Activated T-helper 1 cell treated with anti-CD3 and anti-CD28 coated beads, Interleukin-12 subunit alpha, Interleukin-12 subunit beta, Interleukin-2, Interleukin-4 antibody, amounts not matched to agents 30 ng/mL and 10 ng/mL and 1 ng/mL, durations not matched to agents 14 hours and 24 hours and 36 hours (primary cell): ENCODE data around the gene SDC4. TPM values are rescaled to one million over a fixed set of nuclear protein-coding genes. Genes with fewer than 3 reads are reported as not detected.

Experiments used
- DNase-seq: peaks from one replicate; pipeline ENCODE4 v3.0.0; 2021; ENCODE audit warnings: low spot score
- H3K27ac Mint-ChIP-seq: one replicate; pipeline ENCODE4 v1.8.0; 2021; ENCODE audit warnings: mild to moderate bottlenecking, mixed read lengths
- H3K27me3 Mint-ChIP-seq: one replicate; pipeline ENCODE4 v1.8.0; 2022; ENCODE audit warnings: mild to moderate bottlenecking, moderate library complexity, mixed read lengths; ENCODE audit not compliant: insufficient read depth
- H3K36me3 Mint-ChIP-seq: one replicate; pipeline ENCODE4 v1.8.0; 2021; ENCODE audit warnings: low read depth, mixed read lengths
- H3K4me1 Mint-ChIP-seq: one replicate; pipeline ENCODE4 v1.8.0; 2021; ENCODE audit warnings: low read depth, mixed read lengths
- H3K4me3 Mint-ChIP-seq: one replicate; pipeline ENCODE4 v1.8.0; 2021; ENCODE audit warnings: mild to moderate bottlenecking, moderate library complexity, mixed read lengths
- H3K9me3 Mint-ChIP-seq: one replicate; pipeline ENCODE4 v1.8.0; 2021; ENCODE audit warnings: mixed read lengths
- intact Hi-C: fragments of 100-400 bp; cut with micrococcal nuclease; formaldehyde crosslinking; loops from one replicate; pipeline ENCODE4 v1.15.1; 2024
- total RNA-seq: library from RNA; stranded (reverse); gene quantifications from 2 replicates; pipeline ENCODE4 v1.2.3, GENCODE V29; 2022

The SDC4 gene
- total RNA-seq, 1 donor from 2014 or later: 222 TPM

DNA sequence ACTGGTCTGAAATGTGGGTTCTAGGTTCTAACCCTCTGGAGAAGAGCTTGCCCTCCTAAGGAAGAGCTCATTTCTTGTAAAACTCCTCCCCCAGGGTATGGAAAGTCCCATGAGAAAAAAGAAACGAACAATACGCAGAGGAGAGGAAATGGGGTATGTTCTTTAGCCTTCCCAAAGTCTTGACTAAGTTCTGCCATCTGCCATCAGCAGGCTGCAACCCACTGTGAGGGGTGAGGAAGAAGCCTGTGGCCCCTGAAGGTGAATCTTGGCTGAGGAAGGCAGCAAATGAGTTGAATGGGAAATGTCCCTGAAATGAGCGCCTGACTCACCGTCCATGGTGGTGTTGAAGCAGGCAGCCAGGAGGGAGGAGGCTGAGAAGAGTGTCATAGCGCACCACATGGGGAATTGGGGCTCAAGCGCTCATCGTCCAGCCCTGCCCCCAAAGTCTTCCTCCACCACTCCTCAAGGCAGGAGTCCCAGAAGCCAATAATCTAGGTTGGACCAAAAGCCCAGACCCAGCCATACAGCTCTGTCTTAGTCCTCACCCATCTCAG lies 29.8 kb downstream of the SDC4 start:
- H3K27ac Mint-ChIP-seq: peak overlapping the region; percentile 93
- H3K27me3 Mint-ChIP-seq: peaks cover 3% of the 10 kb centered on the region
- intact Hi-C loops: loop anchor here (1.0 to 2.0 kb wide), 2 partner anchors 36 to 453 kb away; no protein-coding TSS in a partner anchor
- no peak for DNase-seq
- peaks cover 3% of the 10 kb centered on the region for H3K36me3 Mint-ChIP-seq
- H3K4me1 Mint-ChIP-seq: peaks cover 61% of the 10 kb centered on the region
- H3K9me3 Mint-ChIP-seq: no peaks in the 10 kb centered on the region
- peak overlapping the region; percentile 57 for H3K4me3 Mint-ChIP-seq

DNA sequence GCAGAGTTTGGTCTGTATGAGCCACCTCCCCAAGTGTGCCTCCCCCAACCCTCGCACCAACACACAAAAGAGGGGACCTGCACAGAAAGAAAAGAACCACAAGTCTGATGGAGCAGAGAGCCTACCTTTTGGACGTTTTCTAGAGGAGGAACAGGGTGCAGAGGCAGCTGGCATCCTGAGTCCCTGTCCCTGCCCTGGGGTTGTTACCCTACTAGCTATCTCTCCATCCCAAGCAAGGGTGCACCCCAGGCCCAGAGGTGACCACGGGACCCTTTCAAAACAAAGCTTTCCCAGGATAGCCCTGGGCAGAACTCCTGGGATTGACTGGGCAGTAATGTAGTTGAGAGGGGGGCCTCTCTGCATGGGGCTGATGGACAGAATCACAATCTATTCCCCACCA lies 30.4 kb downstream of the SDC4 start:
- no peak for DNase-seq
- Mint-ChIP-seq H3K36me3 (peaks cover 3% of the 10 kb centered on the region), H3K27me3 (peaks cover 3% of the 10 kb centered on the region), H3K9me3 (no peaks in the 10 kb centered on the region), H3K27ac (peak overlapping the region; percentile 93), H3K4me3 (peak overlapping the region; percentile 57), H3K4me1 (peaks cover 54% of the 10 kb centered on the region)
- intact Hi-C loops: loop anchor here (1.0 to 2.0 kb wide), 2 partner anchors 37 to 453 kb away; no protein-coding TSS in a partner anchor

DNA sequence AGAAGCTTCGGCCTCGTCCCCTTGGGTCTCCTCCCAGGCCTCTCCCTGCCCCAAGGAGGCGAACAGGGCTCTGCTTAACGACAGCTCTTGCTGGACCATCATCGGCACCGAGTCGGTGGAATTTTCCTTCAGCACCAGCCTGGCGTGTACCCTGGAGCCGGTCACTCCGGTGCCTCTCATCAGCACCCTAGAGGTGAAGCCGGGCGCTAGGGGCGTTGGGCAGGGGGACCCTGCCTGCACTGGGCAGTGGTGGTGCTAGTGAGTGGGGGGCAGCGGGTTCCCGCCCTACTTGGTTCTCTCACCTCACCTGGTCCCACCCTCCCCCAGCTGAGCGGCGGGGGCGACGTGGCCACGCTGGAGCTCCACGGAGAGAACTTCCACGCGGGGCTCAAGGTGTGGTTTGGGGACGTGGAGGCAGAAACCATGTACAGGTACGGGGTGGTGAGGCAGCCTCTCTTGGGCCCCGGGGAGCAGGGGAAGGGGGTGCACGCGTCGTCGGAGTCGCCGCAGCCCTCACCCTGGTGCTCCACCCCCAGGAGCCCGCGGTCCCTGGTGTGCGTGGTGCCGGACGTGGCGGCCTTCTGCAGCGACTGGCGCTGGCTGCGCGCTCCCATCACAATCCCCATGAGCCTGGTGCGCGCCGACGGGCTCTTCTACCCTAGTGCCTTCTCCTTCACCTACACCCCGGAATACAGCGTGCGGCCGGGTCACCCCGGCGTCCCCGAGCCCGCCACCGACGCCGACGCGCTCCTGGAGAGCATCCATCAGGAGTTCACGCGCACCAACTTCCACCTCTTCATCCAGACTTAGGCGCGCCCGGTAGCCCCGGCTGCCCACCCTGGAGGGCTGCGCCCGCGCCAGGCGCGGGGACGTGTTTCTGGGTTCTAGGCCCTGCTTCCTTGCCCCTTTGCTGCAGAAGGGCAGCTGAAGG lies 31.8 kb downstream of the SDC4 start:
- H3K4me3 Mint-ChIP-seq: peak overlapping the region; percentile 57
- no peak for DNase-seq
- H3K4me1 Mint-ChIP-seq: peaks cover 54% of the 10 kb centered on the region
- intact Hi-C loops: no loop called here
- H3K27me3 Mint-ChIP-seq: peaks cover 3% of the 10 kb centered on the region
- H3K27ac Mint-ChIP-seq: no peak overlapping the region
- no peaks in the 10 kb centered on the region for H3K9me3 Mint-ChIP-seq
- H3K36me3 Mint-ChIP-seq: peaks cover 3% of the 10 kb centered on the region

DNA sequence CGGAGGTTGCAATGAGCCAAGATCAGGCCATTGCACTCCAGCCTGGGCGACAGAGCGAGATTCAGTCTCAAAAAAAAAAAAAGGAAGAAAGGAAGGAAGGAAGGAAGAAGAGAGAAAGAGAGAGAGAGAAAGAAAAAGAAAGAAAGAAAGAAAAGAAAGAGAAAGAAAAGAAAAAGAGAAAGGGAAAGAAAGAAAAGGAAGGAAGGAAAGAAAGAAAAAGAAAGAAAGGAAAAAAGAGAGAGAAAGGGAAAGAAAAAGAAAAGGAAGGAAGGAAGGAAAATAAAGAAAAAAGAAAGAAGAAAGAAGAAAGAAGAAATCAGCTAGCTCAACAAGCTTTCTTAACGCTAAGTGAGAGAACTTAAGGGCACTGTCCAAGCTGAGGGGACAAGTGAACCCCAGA lies 32.6 kb downstream of the SDC4 start:
- peaks cover 9% of the 10 kb centered on the region for H3K36me3 Mint-ChIP-seq
- H3K27ac Mint-ChIP-seq: no peak overlapping the region
- no peak for DNase-seq
- intact Hi-C loops: no loop called here
- peaks cover 3% of the 10 kb centered on the region for H3K27me3 Mint-ChIP-seq
- H3K4me3 Mint-ChIP-seq: peak overlapping the region; percentile 37
- peaks cover 52% of the 10 kb centered on the region for H3K4me1 Mint-ChIP-seq
- H3K9me3 Mint-ChIP-seq: no peaks in the 10 kb centered on the region

DNA sequence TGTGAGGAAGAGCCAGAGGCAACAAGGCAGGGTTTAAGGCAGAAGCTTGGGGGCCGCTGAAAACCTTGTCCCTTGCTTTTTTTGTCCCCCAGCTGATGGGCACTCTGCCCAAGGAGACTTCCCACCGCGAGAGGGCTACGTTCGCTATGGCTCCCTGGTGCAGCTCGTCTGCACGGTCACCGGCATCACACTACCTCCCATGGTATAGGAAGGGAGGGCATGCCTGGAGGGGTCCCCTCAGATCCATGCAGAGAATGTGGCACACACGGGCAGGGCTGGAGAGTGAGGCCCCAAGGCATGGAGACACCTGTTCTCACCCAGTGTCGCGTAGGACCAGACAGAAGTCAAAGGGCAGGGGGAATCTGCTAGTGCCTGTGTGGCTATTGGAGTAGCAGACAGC lies 34.3 kb downstream of the SDC4 start:
- no peaks in the 10 kb centered on the region for H3K9me3 Mint-ChIP-seq
- intact Hi-C loops: no loop called here

DNA sequence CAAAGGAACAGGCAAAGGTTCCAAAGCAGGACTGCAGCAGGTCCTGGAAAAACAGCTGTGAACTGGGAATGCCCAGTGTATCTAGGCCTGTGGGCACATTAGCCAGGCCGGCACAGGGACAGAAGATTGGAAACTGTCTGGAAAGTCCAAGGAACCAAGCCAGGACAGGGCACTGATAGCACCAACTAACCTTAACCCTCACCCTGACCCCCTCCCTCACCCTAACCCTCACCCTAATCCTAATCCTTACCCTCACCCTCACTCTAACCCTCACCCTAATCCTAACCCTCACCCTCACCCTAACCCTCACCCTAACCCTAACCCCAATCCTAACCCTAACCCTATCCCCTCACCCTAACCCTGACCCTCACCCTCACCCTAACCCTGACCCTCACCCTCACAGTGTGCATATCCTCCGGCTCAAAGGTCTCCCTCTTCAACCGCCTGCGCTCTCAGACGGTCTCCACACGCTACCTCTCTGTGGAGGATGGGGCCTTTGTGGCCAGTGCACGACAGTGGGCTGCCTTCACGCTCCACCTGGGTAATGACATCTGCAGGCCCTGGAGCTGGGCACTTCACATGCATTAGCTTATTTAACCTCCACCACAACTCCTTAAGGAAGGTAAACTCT lies 35.0 kb downstream of the SDC4 start:
- DNase-seq: no peak
- peaks cover 3% of the 10 kb centered on the region for H3K27me3 Mint-ChIP-seq
- peaks cover 34% of the 10 kb centered on the region for H3K4me1 Mint-ChIP-seq
- intact Hi-C loops: no loop called here
- peaks cover 11% of the 10 kb centered on the region for H3K36me3 Mint-ChIP-seq
- H3K27ac Mint-ChIP-seq: no peak overlapping the region
- H3K4me3 Mint-ChIP-seq: no peak overlapping the region
- H3K9me3 Mint-ChIP-seq: no peaks in the 10 kb centered on the region

More for the DNA sequence above, 34.3 kb downstream of the SDC4 start:
- H3K27ac Mint-ChIP-seq: no peak overlapping the region
- DNase-seq: no peak
- H3K27me3 Mint-ChIP-seq: peaks cover 3% of the 10 kb centered on the region
- no peak overlapping the region for H3K4me3 Mint-ChIP-seq
- peaks cover 42% of the 10 kb centered on the region for H3K4me1 Mint-ChIP-seq
- H3K36me3 Mint-ChIP-seq: peaks cover 11% of the 10 kb centered on the region

DNA sequence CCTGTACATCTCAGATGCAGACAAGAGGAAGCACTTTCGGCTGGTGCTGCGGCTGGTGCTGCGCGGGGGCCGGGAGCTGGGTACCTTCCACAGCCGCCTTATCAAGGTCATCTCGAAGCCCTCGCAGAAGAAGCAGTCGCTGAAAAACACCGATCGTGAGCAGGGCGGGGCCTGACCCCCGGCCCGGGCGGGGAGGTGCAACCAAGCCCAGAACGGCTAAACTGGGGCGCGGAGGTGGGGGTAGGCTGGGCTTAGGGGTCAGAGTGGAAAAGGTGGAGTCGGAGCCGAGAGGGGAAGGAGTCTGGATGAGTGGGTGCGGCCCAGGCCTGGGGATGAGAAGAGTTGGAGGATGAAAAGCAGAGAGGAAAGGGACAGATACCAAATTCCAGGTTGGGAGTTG lies 36.0 kb downstream of the SDC4 start:
- Mint-ChIP-seq H3K27me3 (peaks cover 3% of the 10 kb centered on the region), H3K9me3 (no peaks in the 10 kb centered on the region), H3K4me3 (no peak overlapping the region), H3K4me1 (peaks cover 30% of the 10 kb centered on the region), H3K36me3 (peaks cover 11% of the 10 kb centered on the region), H3K27ac (no peak overlapping the region)
- intact Hi-C loops: no loop called here
- no peak for DNase-seq

DNA sequence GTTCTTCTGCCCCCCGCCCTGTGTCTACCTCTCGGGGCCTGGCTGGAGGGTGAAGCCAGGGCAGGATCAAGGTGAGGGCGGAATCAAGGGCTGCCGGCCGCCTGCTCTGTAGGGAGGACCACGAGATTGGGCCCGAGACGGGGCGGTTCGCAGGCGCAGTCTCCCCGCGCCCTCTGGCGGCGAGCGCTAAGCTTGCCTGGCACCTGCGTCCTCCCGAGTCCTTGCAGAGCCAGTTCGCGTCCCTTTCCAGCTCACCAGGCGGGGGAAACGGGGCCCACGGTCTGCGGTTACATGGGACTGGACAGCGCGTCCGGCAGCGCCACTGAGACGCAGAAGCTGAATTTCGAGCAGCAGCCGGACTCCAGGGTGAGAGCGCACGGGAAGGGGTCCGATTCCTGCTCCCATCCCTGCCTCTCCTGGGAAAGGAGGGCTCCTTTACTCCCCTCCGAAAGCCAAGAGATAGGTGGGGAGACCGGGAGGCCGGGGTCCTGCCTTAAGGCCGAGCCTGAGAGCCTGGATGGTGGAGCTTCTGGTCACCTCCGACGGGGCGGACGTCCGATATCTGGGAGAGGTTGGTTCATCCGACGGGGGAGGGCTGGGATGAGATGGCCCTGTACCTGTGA lies 36.5 kb downstream of the SDC4 start:
- peak; percentile 63 for DNase-seq
- Mint-ChIP-seq H3K27me3 (peaks cover 5% of the 10 kb centered on the region), H3K36me3 (peaks cover 8% of the 10 kb centered on the region), H3K4me3 (no peak overlapping the region), H3K4me1 (peaks cover 27% of the 10 kb centered on the region), H3K27ac (no peak overlapping the region), H3K9me3 (no peaks in the 10 kb centered on the region)
- intact Hi-C loops: loop anchor here (1.0 to 2.0 kb wide), 2 partner anchors 8 to 17 kb away; no protein-coding TSS in a partner anchor

DNA sequence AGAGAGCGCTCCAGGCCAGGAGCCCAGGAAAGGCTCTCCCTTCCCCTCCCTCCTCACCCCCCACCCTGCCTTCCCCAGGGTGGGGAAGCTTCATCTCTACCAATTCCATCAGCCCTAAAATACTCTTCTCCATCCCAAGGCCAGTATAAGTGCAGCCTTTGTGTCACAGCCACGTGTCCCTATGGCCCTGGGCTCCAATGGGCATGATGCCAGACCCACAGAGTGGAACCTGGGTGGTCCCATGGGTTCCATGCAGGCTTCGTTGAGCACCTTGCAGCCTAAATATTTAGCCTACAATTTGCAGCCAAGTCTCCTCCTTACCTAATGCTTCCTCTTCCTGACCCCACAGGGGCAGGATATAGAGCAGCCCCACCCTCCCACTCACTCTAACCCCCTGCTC lies 39.1 kb downstream of the SDC4 start:
- Mint-ChIP-seq H3K4me1 (peaks cover 17% of the 10 kb centered on the region), H3K27ac (no peak overlapping the region), H3K9me3 (no peaks in the 10 kb centered on the region), H3K27me3 (peaks cover 3% of the 10 kb centered on the region), H3K36me3 (peaks cover 13% of the 10 kb centered on the region), H3K4me3 (no peak overlapping the region)
- intact Hi-C loops: loop anchor here (10.0 kb wide), 1 partner anchor 446 kb away; no protein-coding TSS in a partner anchor
- DNase-seq: no peak

DNA sequence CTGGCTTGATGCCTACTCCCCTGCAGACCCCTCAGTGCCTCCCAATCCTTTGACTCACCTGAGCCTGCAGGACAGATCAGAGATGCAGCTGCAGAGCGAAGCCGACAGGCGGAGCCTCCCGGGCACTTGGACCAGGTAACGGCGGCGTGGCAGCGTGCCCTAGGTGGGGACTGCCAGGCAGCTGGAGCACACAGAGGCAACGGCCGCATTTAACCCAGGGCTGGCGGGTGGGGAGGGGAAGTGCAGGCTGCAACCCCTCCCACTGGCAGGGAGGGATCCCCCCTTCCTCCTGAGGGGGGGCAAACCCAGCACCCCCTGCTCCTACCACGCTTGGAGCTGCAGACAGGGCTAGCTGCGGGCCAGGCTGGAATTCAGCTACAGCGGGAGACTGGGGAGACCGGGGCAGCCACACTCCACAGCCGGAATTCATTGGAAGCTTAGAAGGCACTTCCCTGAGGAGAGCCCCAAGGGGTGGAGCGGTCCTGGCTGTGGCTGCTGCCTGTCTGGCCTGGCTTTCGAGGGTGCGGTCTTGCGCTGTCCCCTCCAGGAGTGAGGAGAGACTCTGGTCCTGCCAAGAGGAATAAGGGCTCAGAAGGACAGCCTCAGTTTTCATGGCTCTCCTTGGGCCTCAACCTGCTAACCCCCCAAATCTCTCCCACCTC lies 40.0 kb downstream of the SDC4 start, which contains the start of gene MATN4:
TSS of gene MATN4 (minus strand) at position 183 of the 662 bp plus-strand sequence. CDS start 2,717 bp downstream, outside the sequence.
- H3K27ac Mint-ChIP-seq: no peak within 1 kb of the TSS

DNA sequence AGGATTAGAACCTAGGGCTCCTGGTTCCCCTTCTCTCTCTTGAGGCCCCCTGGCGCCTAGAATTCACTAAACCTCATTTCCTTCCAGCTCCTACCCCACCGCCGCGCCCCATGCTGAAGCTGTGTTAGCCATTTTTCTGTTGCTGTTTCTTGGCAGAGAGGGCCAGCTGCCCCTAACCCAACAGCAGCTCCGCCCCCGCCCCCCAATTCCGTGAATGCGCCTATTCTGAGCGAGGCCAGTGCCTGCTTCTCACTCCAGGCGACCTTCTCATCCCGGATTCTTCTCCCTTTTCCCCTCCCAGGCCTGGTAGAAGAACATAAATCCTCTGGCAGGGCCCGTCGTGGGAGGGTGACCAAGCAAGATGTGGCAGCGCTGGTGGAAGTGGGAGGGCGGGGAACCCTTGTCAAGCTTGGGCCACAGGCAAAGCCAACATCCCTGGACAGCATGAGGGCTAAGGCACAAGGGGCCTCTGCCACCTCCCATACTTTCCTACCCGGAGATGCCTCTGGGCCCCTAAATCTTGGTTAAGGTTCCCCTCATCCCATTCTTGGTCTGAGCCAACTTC lies 41.1 kb downstream of the SDC4 start:
- H3K27me3 Mint-ChIP-seq: peaks cover 3% of the 10 kb centered on the region
- H3K4me1 Mint-ChIP-seq: peaks cover 35% of the 10 kb centered on the region
- peaks cover 17% of the 10 kb centered on the region for H3K36me3 Mint-ChIP-seq
- no peak for DNase-seq
- no peak overlapping the region for H3K4me3 Mint-ChIP-seq
- no peak overlapping the region for H3K27ac Mint-ChIP-seq
- H3K9me3 Mint-ChIP-seq: no peaks in the 10 kb centered on the region
- intact Hi-C loops: loop anchor here (10.0 kb wide), 1 partner anchor 448 kb away; no protein-coding TSS in a partner anchor

More for the DNA sequence above, 40.0 kb downstream of the SDC4 start, which contains the start of gene MATN4:
- Mint-ChIP-seq H3K27me3 (peaks cover 3% of the 10 kb centered on the region), H3K4me1 (peaks cover 26% of the 10 kb centered on the region), H3K4me3 (no peak within 1 kb of the TSS), H3K9me3 (no peaks in the 10 kb centered on the region), H3K36me3 (peaks cover 17% of the 10 kb centered on the region)
- intact Hi-C loops: loop anchor here (10.0 kb wide), 1 partner anchor 447 kb away; no protein-coding TSS in a partner anchor
- DNase-seq: no peak
